Measurements from ENCODE around the gene SLIT3.

DNA sequence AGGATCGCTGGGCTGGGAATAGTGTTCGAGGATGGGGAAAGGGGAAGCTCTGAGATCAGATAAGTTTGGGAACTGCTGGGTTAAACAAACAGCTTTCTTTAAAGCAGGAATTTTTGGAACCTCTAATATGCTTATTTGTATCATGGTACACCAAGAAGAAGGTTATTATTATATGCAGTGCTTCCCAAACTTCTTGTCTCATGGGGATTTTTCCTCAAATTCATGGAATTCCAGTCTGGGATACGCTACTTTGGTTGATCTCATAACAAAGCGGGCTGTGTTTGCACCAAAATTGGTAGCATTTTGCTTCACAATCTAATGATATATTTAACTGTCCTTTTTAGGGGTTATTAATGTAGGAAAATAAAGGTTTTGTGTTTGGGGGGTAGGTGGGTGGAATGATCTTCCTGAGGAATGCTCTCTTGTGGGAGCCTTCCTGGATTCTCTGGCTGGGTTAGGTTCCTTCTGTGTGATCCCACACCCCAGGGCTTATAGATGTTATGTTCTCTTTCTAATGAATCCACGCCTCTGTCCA lies 605.6 kb downstream of the SLIT3 start:
- TF ChIP-seq, protein P1, sequence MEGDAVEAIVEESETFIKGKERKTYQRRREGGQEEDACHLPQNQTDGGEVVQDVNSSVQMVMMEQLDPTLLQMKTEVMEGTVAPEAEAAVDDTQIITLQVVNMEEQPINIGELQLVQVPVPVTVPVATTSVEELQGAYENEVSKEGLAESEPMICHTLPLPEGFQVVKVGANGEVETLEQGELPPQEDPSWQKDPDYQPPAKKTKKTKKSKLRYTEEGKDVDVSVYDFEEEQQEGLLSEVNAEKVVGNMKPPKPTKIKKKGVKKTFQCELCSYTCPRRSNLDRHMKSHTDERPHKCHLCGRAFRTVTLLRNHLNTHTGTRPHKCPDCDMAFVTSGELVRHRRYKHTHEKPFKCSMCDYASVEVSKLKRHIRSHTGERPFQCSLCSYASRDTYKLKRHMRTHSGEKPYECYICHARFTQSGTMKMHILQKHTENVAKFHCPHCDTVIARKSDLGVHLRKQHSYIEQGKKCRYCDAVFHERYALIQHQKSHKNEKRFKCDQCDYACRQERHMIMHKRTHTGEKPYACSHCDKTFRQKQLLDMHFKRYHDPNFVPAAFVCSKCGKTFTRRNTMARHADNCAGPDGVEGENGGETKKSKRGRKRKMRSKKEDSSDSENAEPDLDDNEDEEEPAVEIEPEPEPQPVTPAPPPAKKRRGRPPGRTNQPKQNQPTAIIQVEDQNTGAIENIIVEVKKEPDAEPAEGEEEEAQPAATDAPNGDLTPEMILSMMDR (conservative IDR thresholded peaks at IDR 0.05; ENCODE audit: low read depth in 2 of 2) = no peak
- TF ChIP-seq POLR2AphosphoS5 (IDR thresholded peaks at IDR 0.05; ENCODE audit: low read depth) (no peak), EZH2 (IDR thresholded peaks at IDR 0.05; ENCODE audit: low read depth, unreplicated experiment) (no peak), EZH2phosphoT487 (IDR thresholded peaks at IDR 0.05; ENCODE audit: unreplicated experiment) (no peak), CREB1 (CRISPR knock-in tag; IDR thresholded peaks at IDR 0.05; ENCODE audit: low read depth) (no peak), ZNF331 (CRISPR knock-in tag; IDR thresholded peaks at IDR 0.05; ENCODE audit: low read depth) (no peak), NANOG (IDR thresholded peaks at IDR 0.05; ENCODE audit: borderline replicate concordance) (no peak)
- TF ChIP-seq, protein P2, sequence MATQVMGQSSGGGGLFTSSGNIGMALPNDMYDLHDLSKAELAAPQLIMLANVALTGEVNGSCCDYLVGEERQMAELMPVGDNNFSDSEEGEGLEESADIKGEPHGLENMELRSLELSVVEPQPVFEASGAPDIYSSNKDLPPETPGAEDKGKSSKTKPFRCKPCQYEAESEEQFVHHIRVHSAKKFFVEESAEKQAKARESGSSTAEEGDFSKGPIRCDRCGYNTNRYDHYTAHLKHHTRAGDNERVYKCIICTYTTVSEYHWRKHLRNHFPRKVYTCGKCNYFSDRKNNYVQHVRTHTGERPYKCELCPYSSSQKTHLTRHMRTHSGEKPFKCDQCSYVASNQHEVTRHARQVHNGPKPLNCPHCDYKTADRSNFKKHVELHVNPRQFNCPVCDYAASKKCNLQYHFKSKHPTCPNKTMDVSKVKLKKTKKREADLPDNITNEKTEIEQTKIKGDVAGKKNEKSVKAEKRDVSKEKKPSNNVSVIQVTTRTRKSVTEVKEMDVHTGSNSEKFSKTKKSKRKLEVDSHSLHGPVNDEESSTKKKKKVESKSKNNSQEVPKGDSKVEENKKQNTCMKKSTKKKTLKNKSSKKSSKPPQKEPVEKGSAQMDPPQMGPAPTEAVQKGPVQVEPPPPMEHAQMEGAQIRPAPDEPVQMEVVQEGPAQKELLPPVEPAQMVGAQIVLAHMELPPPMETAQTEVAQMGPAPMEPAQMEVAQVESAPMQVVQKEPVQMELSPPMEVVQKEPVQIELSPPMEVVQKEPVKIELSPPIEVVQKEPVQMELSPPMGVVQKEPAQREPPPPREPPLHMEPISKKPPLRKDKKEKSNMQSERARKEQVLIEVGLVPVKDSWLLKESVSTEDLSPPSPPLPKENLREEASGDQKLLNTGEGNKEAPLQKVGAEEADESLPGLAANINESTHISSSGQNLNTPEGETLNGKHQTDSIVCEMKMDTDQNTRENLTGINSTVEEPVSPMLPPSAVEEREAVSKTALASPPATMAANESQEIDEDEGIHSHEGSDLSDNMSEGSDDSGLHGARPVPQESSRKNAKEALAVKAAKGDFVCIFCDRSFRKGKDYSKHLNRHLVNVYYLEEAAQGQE (IDR thresholded peaks at IDR 0.05; ENCODE audit: unreplicated experiment) = no peak

All from GM23338 (cell line).